A549 (cell line): ENCODE measurements around the gene ARHGEF16. TPM values are rescaled to one million over a fixed set of nuclear protein-coding genes. Genes with fewer than 3 reads are reported as not detected.

Experiments
- ATAC-seq, 2 experiments: fragments of 200-7000 bp in 1 of 2; fragments of >200 bp in 1 of 2; cut with Nextera tagmentation in 1 of 2; cut with Tn5 transposase in 1 of 2; 3 replicates each; pipeline versions ENCODE4 v1.8.0 to v1.9.1; 2018 to 2020; ENCODE audit warnings: mild to moderate bottlenecking in 1 of 2, moderate library complexity in 1 of 2
- CTCF ChIA-PET: fragments of 300-600 bp; sonication (Branson Sonifier 250); formaldehyde crosslinking; extraction: SDS; loops from one replicate; lab custom pipeline; 2021; ENCODE audit warnings: antibody characterized with exemption, inconsistent platforms; lab: Yijun Ruan, JAX
- POLR2A ChIA-PET: fragments of 350-600 bp; formaldehyde crosslinking; extraction: SDS; loops from one replicate; lab custom pipeline; 2021; ENCODE audit warnings: antibody characterized with exemption, inconsistent platforms; lab: Yijun Ruan, JAX
- DNase-seq, 2 experiments: peaks; one replicate each; pipeline versions ENCODE4 v3.0.0 to v3.0.0-alpha.2; 2011 to 2016; ENCODE audit warnings: low read depth in 1 of 2, low spot score in 1 of 2
- FAIRE-seq: peaks from 2 replicates; lab custom pipeline; 2011; peaks lifted over from hg19 to GRCh38; lab: Jason Lieb, UNC
- H3K27ac ChIP-seq, 2 experiments: fragments of >200 bp; sonication (Bioruptor Twin); formaldehyde crosslinking; 3 replicates each; pipeline ENCODE4 v1.5.1; 2016 to 2017
- H3K4me1 ChIP-seq: fragments of >200 bp; sonication (Bioruptor Twin); formaldehyde crosslinking; 3 replicates; pipeline ENCODE4 v1.6.1; 2016
- H3K4me2 ChIP-seq: fragments of >200 bp; sonication (Bioruptor Twin); formaldehyde crosslinking; 3 replicates; pipeline ENCODE4 v1.6.1; 2016
- H3K4me3 ChIP-seq: fragments of >200 bp; sonication (Bioruptor Twin); formaldehyde crosslinking; 3 replicates; pipeline ENCODE4 v1.5.1; 2016
- H3K9me3 ChIP-seq: fragments of >200 bp; sonication (Bioruptor Twin); formaldehyde crosslinking; 3 replicates; pipeline ENCODE4 v1.6.1; 2016
- CHD2 ChIP-seq: fragments of 150-350 bp; IDR thresholded peaks from 2 replicates; pipeline ENCODE4 v1.6.1; 2014; ENCODE audit warnings: low read length; ENCODE audit not compliant: partially characterized antibody
- CTCF ChIP-seq: fragments of >200 bp; sonication (Bioruptor Twin); formaldehyde crosslinking; IDR thresholded peaks from 3 replicates; pipeline ENCODE4 v1.5.1; 2016
- EHF ChIP-seq: fragments of 250-450 bp; sonication (Bioruptor Pico); IDR thresholded peaks from 2 replicates; pipeline ENCODE4 v1.5.0; 2020; ENCODE audit warnings: mild to moderate bottlenecking
- FOXS1 ChIP-seq: fragments of 250-450 bp; sonication (Bioruptor Pico); IDR thresholded peaks from 2 replicates; pipeline ENCODE4 v1.5.0; 2020; ENCODE audit warnings: mild to moderate bottlenecking, moderate library complexity
- HEYL ChIP-seq: fragments of 250-450 bp; sonication (Bioruptor Pico); IDR thresholded peaks from 2 replicates; pipeline ENCODE4 v1.8.0; 2021; ENCODE audit warnings: mild to moderate bottlenecking, moderate library complexity
- JUNB ChIP-seq: fragments of >200 bp; sonication (Bioruptor Twin); formaldehyde crosslinking; IDR thresholded peaks from 2 replicates; pipeline ENCODE4 v1.6.1; 2016
- KDM1A ChIP-seq: fragments of 200-600 bp; sonication (generic); IDR thresholded peaks from 2 replicates; pipeline ENCODE4 v1.6.1; 2016; ENCODE audit warnings: low read depth, mild to moderate bottlenecking
- KDM5A ChIP-seq: fragments of 200-600 bp; sonication (generic); IDR thresholded peaks from 2 replicates; pipeline ENCODE4 v1.6.1; 2016; ENCODE audit warnings: antibody characterized with exemption, mild to moderate bottlenecking
- NR3C1 ChIP-seq: fragments of >200 bp; sonication (Bioruptor Twin); formaldehyde crosslinking; IDR thresholded peaks from 3 replicates; pipeline ENCODE4 v1.6.1; 2017
- POLR2A ChIP-seq: IDR thresholded peaks from 2 replicates; pipeline ENCODE4 v1.6.1; 2012; ENCODE audit warnings: mild to moderate bottlenecking, low read length
- POLR2AphosphoS2 ChIP-seq: conservative IDR thresholded peaks from 2 replicates; pipeline ENCODE4 v1.6.1; 2012; ENCODE audit warnings: low read length, improper control_type of control experiment, inconsistent platforms
- RAD21 ChIP-seq, 2 experiments: fragments of >200 bp in 1 of 2; sonication (Bioruptor Twin) in 1 of 2; formaldehyde crosslinking in 1 of 2; IDR thresholded peaks in 1 of 2; conservative IDR thresholded peaks in 1 of 2; 2 replicates in 1 of 2; 3 replicates in 1 of 2; pipeline ENCODE4 v1.6.1; 2012 to 2018; ENCODE audit warnings: inconsistent platforms in 1 of 2
- SREBF2 ChIP-seq: fragments of 450-650 bp; IDR thresholded peaks from 2 replicates; pipeline ENCODE4 v1.6.1; 2014; ENCODE audit warnings: mild to moderate bottlenecking, moderate library complexity
- TP53 ChIP-seq: fragments of 250-450 bp; sonication (Bioruptor Pico); IDR thresholded peaks from 2 replicates; pipeline ENCODE4 v1.5.0; 2021; ENCODE audit warnings: mild to moderate bottlenecking, moderate library complexity
- ZFP36 ChIP-seq: fragments of 450-650 bp; IDR thresholded peaks from 2 replicates; pipeline ENCODE4 v1.6.1; 2014; ENCODE audit warnings: borderline replicate concordance; ENCODE audit not compliant: partially characterized antibody
- ZSCAN20 ChIP-seq: fragments of 250-450 bp; sonication (Bioruptor Pico); IDR thresholded peaks from 2 replicates; pipeline ENCODE4 v1.8.0; 2022; ENCODE audit warnings: mild to moderate bottlenecking, moderate library complexity
- WGBS: methylation state at CpG from one replicate; pipeline ENCODE4 v1.1.6; 2017; ENCODE audit errors: missing lambda C conversion rate; 5-methylcytosine and 5-hydroxymethylcytosine counted together
- polyA plus RNA-seq, 4 experiments: library from polyadenylated mRNA; depleted of rRNA in 3 of 4; stranded (reverse); fragments of >200 nt; fragmentation: RNase III in 1 of 4; extraction: RNeasy Plus Mini Kit Qiagen cat#74134 plus additional on column Dnase treatment in 1 of 4; gene quantifications; 2 replicates in 3 of 4; 3 replicates in 1 of 4; pipeline ENCODE4 v1.2.3, GENCODE V29; 2011 to 2017
- TF ChIP-seq, protein P1 (sequence below): fragments of 250-450 bp; sonication (Bioruptor Pico); IDR thresholded peaks from 2 replicates; pipeline ENCODE4 v1.5.0; 2020; ENCODE audit warnings: low read depth, mild to moderate bottlenecking, moderate library complexity
- TF ChIP-seq, protein P2 (sequence below): fragments of 250-450 bp; sonication (Bioruptor Pico); IDR thresholded peaks from 2 replicates; pipeline ENCODE4 v1.5.0; 2021; ENCODE audit warnings: mild to moderate bottlenecking, moderate library complexity, borderline replicate concordance
- TF ChIP-seq, protein P3 (sequence below): IDR thresholded peaks from 2 replicates; pipeline ENCODE4 v1.6.1; 2012; ENCODE audit warnings: low read depth, borderline replicate concordance
- TF ChIP-seq, protein P4 (sequence below): IDR thresholded peaks from 2 replicates; pipeline ENCODE4 v1.6.1; 2012

The ARHGEF16 gene
- polyA plus RNA-seq, 2 of the 4 experiments (the other 2 are of a cell fraction) = 1.4 to 3.2 TPM

DNA sequence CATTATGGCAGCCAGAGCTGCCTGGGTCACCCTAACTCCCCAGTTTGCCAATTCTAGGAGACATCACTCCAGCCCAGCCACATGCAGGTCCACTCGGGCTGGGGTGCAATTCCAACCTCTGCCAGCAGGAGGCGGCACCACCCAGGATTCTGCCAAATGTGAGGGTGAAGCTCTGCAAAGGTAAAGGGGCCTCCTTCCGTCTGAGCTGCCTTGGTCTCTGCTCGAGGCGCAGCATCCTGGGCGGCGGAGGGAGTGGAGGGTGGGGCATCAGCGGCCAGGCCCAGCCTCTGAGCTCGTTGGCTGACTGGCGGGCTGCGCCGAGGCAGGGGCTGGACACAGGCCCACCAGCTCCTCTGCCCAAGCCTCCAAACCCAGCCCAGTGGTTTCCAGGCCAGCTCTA is 63.8 kb downstream of the ARHGEF16 start:
- CTCF ChIA-PET = interaction anchor here (0.7 to 3.1 kb wide), 14 partner anchors 9 to 102 kb away, joined by 3 to 10 read pairs (median 4); no protein-coding TSS in a partner anchor
- Histone ChIP-seq H3K27ac (no peak overlapping the region), H3K4me1 (no peaks in the 10 kb centered on the region), H3K4me3 (no peak overlapping the region), H3K9me3 (no peaks in the 10 kb centered on the region), H3K4me2 (no peak overlapping the region)
- 85% methylated on average over 5 of the region's 12 CpGs for whole genome bisulfite sequencing
- no peak for DNase-seq
- ATAC-seq = no peak
- POLR2A ChIA-PET = no interaction called here
- FAIRE-seq = no peak
- TF ChIP-seq NR3C1 (no peak), TP53 (CRISPR knock-in tag) (no peak), CTCF (0 out of 3 replicates have a peak, but pooled peaks have one; percentile 16), FOXS1 (CRISPR knock-in tag) (no peak), EHF (CRISPR knock-in tag) (no peak), RAD21 (conservative IDR thresholded peaks at IDR 0.05 in 1 of 2, IDR thresholded peaks at IDR 0.05 in 1 of 2) (no peak)
- TF ChIP-seq, protein P1, sequence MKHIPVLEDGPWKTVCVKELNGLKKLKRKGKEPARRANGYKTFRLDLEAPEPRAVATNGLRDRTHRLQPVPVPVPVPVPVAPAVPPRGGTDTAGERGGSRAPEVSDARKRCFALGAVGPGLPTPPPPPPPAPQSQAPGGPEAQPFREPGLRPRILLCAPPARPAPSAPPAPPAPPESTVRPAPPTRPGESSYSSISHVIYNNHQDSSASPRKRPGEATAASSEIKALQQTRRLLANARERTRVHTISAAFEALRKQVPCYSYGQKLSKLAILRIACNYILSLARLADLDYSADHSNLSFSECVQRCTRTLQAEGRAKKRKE (CRISPR knock-in tag) = no peak

DNA sequence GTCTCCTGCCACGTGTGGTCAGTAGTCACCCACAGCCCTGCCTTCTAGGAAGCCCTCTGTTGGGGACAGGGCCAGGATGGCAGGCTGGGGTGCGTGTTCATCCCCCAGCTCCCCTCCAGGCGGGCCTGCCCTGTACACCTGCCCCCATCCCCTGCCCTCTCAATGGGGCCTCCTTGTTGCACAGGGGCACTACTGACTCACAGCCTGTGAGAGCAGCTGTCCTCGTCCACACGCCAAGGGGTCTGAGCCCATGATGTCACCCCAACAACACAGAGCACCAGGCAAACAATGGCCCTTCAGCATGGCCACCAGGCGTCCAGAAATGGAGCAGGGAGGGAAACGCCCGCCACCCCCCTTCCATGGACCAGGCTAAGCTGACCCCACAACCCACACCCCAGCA is 64.3 kb downstream of the ARHGEF16 start:
- Histone ChIP-seq H3K4me1 (no peaks in the 10 kb centered on the region), H3K9me3 (no peaks in the 10 kb centered on the region), H3K4me2 (no peak overlapping the region), H3K27ac (no peak overlapping the region), H3K4me3 (no peak overlapping the region)
- WGBS = 82% methylated on average over 3 of the region's 8 CpGs
- ChIA-PET CTCF (interaction anchor here (0.7 to 3.1 kb wide), 16 partner anchors 8 to 101 kb away, joined by 3 to 10 read pairs (median 4); no protein-coding TSS in a partner anchor), POLR2A (no interaction called here)
- TF ChIP-seq, protein P2, sequence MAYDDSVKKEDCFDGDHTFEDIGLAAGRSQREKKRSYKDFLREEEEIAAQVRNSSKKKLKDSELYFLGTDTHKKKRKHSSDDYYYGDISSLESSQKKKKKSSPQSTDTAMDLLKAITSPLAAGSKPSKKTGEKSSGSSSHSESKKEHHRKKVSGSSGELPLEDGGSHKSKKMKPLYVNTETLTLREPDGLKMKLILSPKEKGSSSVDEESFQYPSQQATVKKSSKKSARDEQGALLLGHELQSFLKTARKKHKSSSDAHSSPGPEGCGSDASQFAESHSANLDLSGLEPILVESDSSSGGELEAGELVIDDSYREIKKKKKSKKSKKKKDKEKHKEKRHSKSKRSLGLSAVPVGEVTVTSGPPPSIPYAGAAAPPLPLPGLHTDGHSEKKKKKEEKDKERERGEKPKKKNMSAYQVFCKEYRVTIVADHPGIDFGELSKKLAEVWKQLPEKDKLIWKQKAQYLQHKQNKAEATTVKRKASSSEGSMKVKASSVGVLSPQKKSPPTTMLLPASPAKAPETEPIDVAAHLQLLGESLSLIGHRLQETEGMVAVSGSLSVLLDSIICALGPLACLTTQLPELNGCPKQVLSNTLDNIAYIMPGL (CRISPR knock-in tag) = no peak
- TF ChIP-seq, protein P3, sequence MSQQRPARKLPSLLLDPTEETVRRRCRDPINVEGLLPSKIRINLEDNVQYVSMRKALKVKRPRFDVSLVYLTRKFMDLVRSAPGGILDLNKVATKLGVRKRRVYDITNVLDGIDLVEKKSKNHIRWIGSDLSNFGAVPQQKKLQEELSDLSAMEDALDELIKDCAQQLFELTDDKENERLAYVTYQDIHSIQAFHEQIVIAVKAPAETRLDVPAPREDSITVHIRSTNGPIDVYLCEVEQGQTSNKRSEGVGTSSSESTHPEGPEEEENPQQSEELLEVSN = no peak
- ATAC-seq (no peak), FAIRE-seq (no peak), DNase-seq (no peak)

DNA sequence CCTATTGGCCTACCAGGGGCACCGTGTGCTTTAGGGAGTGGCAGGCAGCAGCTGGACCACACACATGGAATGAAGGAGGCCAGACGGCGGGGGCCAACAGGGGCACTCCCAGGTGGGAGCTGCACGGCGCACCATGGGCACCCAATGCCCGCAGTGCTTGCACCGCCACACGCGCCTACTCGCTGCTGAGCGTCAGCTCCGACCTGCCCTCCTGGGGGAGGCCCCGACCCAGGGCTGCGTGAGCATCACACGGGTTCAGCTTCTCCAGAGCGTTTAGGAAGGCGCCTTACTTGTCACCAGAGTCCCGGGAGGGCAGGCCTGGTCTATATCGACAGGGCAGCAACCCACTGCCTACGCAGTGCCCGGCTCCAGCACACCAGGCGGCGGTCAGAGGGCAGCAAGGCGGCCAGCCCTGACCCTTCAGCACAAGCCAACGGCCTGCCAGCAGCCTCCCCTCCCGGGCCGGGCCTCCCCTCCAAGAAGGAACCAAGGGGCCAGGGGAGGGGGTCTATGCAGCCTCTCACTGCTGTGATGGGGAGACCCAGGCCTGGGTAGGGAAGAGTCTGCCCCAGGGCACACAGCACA is 64.9 kb downstream of the ARHGEF16 start:
- CTCF ChIA-PET = interaction anchor here (0.9 to 3.1 kb wide), 10 partner anchors 8 to 96 kb away, joined by 3 to 10 read pairs (median 6); no protein-coding TSS in a partner anchor
- POLR2A ChIA-PET = no interaction called here
- 82% methylated on average over 10 of the region's 27 CpGs for WGBS
- H3K4me1 ChIP-seq = no peaks in the 10 kb centered on the region
- H3K27ac ChIP-seq = no peak overlapping the region
- no peak for ATAC-seq
- FAIRE-seq = no peak
- DNase-seq = no peak
- TF ChIP-seq CHD2 (no peak), ZFP36 (no peak), JUNB (no peak), EHF (CRISPR knock-in tag) (no peak), TP53 (CRISPR knock-in tag) (no peak), ZSCAN20 (CRISPR knock-in tag) (no peak), POLR2A (no peak), SREBF2 (no peak), HEYL (CRISPR knock-in tag) (no peak), NR3C1 (no peak), KDM1A (no peak), POLR2AphosphoS2 (no peak), KDM5A (no peak)
- TF ChIP-seq, protein P3 = no peak
- TF ChIP-seq, protein P4, sequence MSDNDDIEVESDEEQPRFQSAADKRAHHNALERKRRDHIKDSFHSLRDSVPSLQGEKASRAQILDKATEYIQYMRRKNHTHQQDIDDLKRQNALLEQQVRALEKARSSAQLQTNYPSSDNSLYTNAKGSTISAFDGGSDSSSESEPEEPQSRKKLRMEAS = no peak
- H3K9me3 ChIP-seq = no peaks in the 10 kb centered on the region
- H3K4me3 ChIP-seq = no peak overlapping the region
- H3K4me2 ChIP-seq = no peak overlapping the region
